ENCODE data around the gene NRN1L. TPM values are rescaled to one million over a fixed set of nuclear protein-coding genes. Genes with fewer than 3 reads are reported as not detected.
"Not testable (repeated sequence)": the region's sequence is repeated elsewhere in the genome, so short reads cannot be mapped to it uniquely, and the experiment has no call there.

NRN1L gene
- total RNA-seq (10 to 100 TPM in 1 of 9 donors, 1 to 10 TPM in 2, under 1 TPM in 4, not detected in 2; 0.72 to 28.2 (median 0.92) TPM), polyA plus RNA-seq (1 to 10 TPM in 2 of 3 donors, under 1 TPM in 1; 0.99 to 6.8 (median 2.5) TPM)
- long read RNA-seq, donor 1, transcript NRN1L-201 (3 exons, 710 nt): major isoform, 18 of 24 reads
- long read RNA-seq, donor 1, partial matches to known transcripts: 0 of 24 reads
- long read RNA-seq, donor 1, other reads (novel, unspliced or antisense): 6 of 24 reads
- long read RNA-seq, donor 2, transcript NRN1L-201 (3 exons, 710 nt): major isoform, 13 of 15 reads
- long read RNA-seq, donor 2, partial matches to known transcripts: 0 of 15 reads
- long read RNA-seq, donor 2, other reads (novel, unspliced or antisense): 0 of 15 reads
- long read RNA-seq, donor 3, transcript NRN1L-201 (3 exons, 710 nt): major isoform, 7 of 7 reads
- long read RNA-seq, donor 3, partial matches to known transcripts: 0 of 7 reads
- long read RNA-seq, donor 3, other reads (novel, unspliced or antisense): 0 of 7 reads
- long read RNA-seq, donor 4: 0 reads
- long read RNA-seq, donor 5: 0 reads
- long read RNA-seq, donor 6: 0 reads
- long read RNA-seq, donor 7, transcript NRN1L-201 (3 exons, 710 nt): major isoform, 7 of 7 reads
- long read RNA-seq, donor 7, partial matches to known transcripts: 0 of 7 reads
- long read RNA-seq, donor 7, other reads (novel, unspliced or antisense): 0 of 7 reads
- long read RNA-seq, donor 8, transcript NRN1L-201 (3 exons, 710 nt): major isoform, 18 of 18 reads
- long read RNA-seq, donor 8, partial matches to known transcripts: 0 of 18 reads
- long read RNA-seq, donor 8, other reads (novel, unspliced or antisense): 0 of 18 reads
- long read RNA-seq, donor 9, partial matches to known transcripts: 0 of 4 reads
- long read RNA-seq, donor 9, other reads (novel, unspliced or antisense): 0 of 4 reads
- long read RNA-seq, donor 10, partial matches to known transcripts: 0 of 3 reads
- long read RNA-seq, donor 10, other reads (novel, unspliced or antisense): 0 of 3 reads

GRCh38 chr16:67884684-67885083 lies at the start of gene NRN1L:
TSS of gene NRN1L (plus strand) at chr16:67884885. CDS start at chr16:67884904, 19 bp downstream.
- Histone ChIP-seq H3K27me3 (no peaks in the 10 kb centered on the region), H3K4me1 (replicated peaks in 1 of 2) (peaks cover 11 to 32% of the 10 kb centered on the region in 2 donors), H3K36me3 (replicated peaks in 1 of 2) (peaks cover 0 to 51% of the 10 kb centered on the region in 2 donors), H3K9me3 (replicated peaks in 1 of 3) (no peaks in the 10 kb centered on the region), H3K4me3 (no peak within 1 kb of the TSS), H3K27ac (peak within 1 kb of the TSS in 4 of 5 donors; percentile 4 to 83 (median 58))
- peak; percentile 93 to 96 (median 95) for DNase-seq
- 22 to 39% (median 26%) methylated on average over 13 to 22 of the region's 22 CpGs for WGBS, 4 donors
- TF ChIP-seq POLR2A (IDR thresholded peaks at IDR 0.05): no peak
- TF ChIP-seq, protein P1, sequence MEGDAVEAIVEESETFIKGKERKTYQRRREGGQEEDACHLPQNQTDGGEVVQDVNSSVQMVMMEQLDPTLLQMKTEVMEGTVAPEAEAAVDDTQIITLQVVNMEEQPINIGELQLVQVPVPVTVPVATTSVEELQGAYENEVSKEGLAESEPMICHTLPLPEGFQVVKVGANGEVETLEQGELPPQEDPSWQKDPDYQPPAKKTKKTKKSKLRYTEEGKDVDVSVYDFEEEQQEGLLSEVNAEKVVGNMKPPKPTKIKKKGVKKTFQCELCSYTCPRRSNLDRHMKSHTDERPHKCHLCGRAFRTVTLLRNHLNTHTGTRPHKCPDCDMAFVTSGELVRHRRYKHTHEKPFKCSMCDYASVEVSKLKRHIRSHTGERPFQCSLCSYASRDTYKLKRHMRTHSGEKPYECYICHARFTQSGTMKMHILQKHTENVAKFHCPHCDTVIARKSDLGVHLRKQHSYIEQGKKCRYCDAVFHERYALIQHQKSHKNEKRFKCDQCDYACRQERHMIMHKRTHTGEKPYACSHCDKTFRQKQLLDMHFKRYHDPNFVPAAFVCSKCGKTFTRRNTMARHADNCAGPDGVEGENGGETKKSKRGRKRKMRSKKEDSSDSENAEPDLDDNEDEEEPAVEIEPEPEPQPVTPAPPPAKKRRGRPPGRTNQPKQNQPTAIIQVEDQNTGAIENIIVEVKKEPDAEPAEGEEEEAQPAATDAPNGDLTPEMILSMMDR (IDR thresholded peaks at IDR 0.05): no peak
- intact Hi-C loops (cut with DNase I): loop anchor here (5.0 kb wide), 1 partner anchor 43 kb away; no protein-coding TSS in a partner anchor

DNA sequence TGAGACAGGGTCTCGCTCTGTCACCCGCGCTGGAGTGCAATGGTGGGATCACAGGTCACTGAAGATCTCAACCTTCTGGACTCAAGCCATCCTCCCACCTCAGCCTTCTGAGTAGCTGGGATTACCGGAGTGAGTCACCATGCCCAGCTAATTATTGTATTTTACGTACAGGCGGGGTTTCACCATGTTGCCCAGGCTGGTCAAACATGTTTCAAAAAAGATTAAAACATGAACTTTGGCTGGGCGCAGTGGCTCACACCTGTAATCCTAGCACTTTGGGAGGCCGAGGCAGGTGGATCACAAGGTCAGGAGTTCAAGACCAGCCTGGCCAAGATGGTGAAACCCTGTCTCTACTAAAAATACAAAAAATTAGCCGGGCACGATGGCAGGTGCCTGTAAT lies 47.5 kb upstream of the NRN1L start:
- intact Hi-C loops (cut with DNase I); DNase-seq; H3K9me3 ChIP-seq (replicated peaks in 1 of 3); H3K36me3 ChIP-seq (replicated peaks in 1 of 2); H3K4me3 ChIP-seq; H3K27ac ChIP-seq; H3K27me3 ChIP-seq: not testable (repeated sequence)
- peaks cover 15 to 19% of the 10 kb centered on the region in 2 donors for H3K4me1 ChIP-seq (replicated peaks in 1 of 2)
- WGBS, 4 donors: 82 to 91% (median 88%) methylated on average over 10 of the region's 10 CpGs

- Histone ChIP-seq H3K4me3 (no peak overlapping the region), H3K9me3 (replicated peaks in 1 of 3) (no peaks in the 10 kb centered on the region), H3K36me3 (replicated peaks in 1 of 2) (no peaks in the 10 kb centered on the region), H3K4me1 (replicated peaks in 1 of 2) (peaks cover 13 to 15% of the 10 kb centered on the region in 2 donors), H3K27me3 (no peaks in the 10 kb centered on the region), H3K27ac (no peak overlapping the region)
- intact Hi-C loops (cut with DNase I): no loop called here
- no peak for TF ChIP-seq POLR2A (IDR thresholded peaks at IDR 0.05)
- TF ChIP-seq, protein P1 (IDR thresholded peaks at IDR 0.05): no peak
- no peak for DNase-seq
- 80 to 89% (median 85%) methylated on average over 2 of the region's 2 CpGs for WGBS, 4 donors
Observed at GRCh38 chr16:67837811-67838210, 46.9 kb upstream of the NRN1L start.

GRCh38 chr16:67841198-67841815 lies 43.4 kb upstream of the NRN1L start:
- Histone ChIP-seq H3K36me3 (replicated peaks in 1 of 2) (no peaks in the 10 kb centered on the region), H3K4me1 (replicated peaks in 1 of 2) (peaks cover 31 to 36% of the 10 kb centered on the region in 2 donors), H3K27me3 (no peaks in the 10 kb centered on the region), H3K27ac (peak overlapping the region in 4 of 5 donors; percentile 94 to 100 (median 98)), H3K9me3 (replicated peaks in 1 of 3) (no peaks in the 10 kb centered on the region), H3K4me3 (peak overlapping the region in 2 of 4 donors; percentile 75 to 94)
- 45 to 55% (median 50%) methylated on average over 15 to 17 of the region's 17 CpGs for WGBS, 4 donors
- intact Hi-C loops (cut with DNase I): no loop called here
- DNase-seq: no peak
- TF ChIP-seq, protein P1 (IDR thresholded peaks at IDR 0.05): no peak
- TF ChIP-seq POLR2A (IDR thresholded peaks at IDR 0.05): no peak

All from adrenal gland (tissue), 19 donors.